Right renal pelvis (tissue), 4 donors: ENCODE data around the gene C11orf97. TPM values are rescaled to one million over a fixed set of nuclear protein-coding genes. Genes with fewer than 3 reads are reported as not detected.
"Not testable (repeated sequence)": the region's sequence is repeated elsewhere in the genome, so short reads cannot be mapped to it uniquely, and the experiment has no call there.

Experiments
- DNase-seq, 4 donors: peaks; one replicate each; pipeline ENCODE4 v3.0.0-alpha.2; 2013; ENCODE audit warnings: low read depth in 4 of 4, low spot score in 3 of 4, missing footprints in 1 of 4
- polyA plus RNA-seq, 4 donors: library from polyadenylated mRNA; unstranded; fragments of 120-200 nt; gene quantifications; one replicate each; pipeline ENCODE4 v1.2.1, GENCODE V29; 2013; ENCODE audit not compliant: insufficient read length in 4 of 4

Gene C11orf97
- polyA plus RNA-seq, 4 donors, result 0.16 to 0.25 TPM; not detected in 2

- DNase-seq, result not testable (repeated sequence)
Observed at GRCh38 chr11:94555752-94556329, 43.6 kb downstream of the C11orf97 start.

GRCh38 chr11:94557421-94557820, 45.2 kb downstream of the C11orf97 start:
- DNase-seq, result no peak

- DNase-seq, result no peak
Observed at GRCh38 chr11:94557992-94558391, 45.7 kb downstream of the C11orf97 start.

GRCh38 chr11:94558468-94558867, 46.2 kb downstream of the C11orf97 start:
- no peak for DNase-seq

- no peak for DNase-seq
Observed at GRCh38 chr11:94558932-94559331, 46.7 kb downstream of the C11orf97 start.

GRCh38 chr11:94559361-94559760, 47.1 kb downstream of the C11orf97 start:
- no peak for DNase-seq

- no peak for DNase-seq
Observed at GRCh38 chr11:94560834-94561233, 48.6 kb downstream of the C11orf97 start.

- no peak for DNase-seq
Observed at GRCh38 chr11:94563176-94563847, 51.1 kb downstream of the C11orf97 start.

- no peak for DNase-seq
Observed at GRCh38 chr11:94563848-94564467, 51.7 kb downstream of the C11orf97 start.

GRCh38 chr11:94567181-94567670, 55.0 kb downstream of the C11orf97 start, which contains the start of gene PIWIL4:
Gene PIWIL4, plus strand, starts transcription at chr11:94567368. Its CDS starts 151 bp downstream, at chr11:94567519.
- DNase-seq, result no peak

GRCh38 chr11:94568200-94568599, 55.9 kb downstream of the C11orf97 start:
- DNase-seq, result no peak

GRCh38 chr11:94568717-94569116, 56.5 kb downstream of the C11orf97 start:
- DNase-seq, result no peak

GRCh38 chr11:94572975-94573374, 60.7 kb downstream of the C11orf97 start:
- DNase-seq, result not testable (repeated sequence)

GRCh38 chr11:94574193-94574961, 62.1 kb downstream of the C11orf97 start:
- no peak for DNase-seq

GRCh38 chr11:94576306-94576705, 64.0 kb downstream of the C11orf97 start:
- DNase-seq, result no peak

- DNase-seq, result no peak
Observed at GRCh38 chr11:94577841-94578240, 65.6 kb downstream of the C11orf97 start.

Other genes with a start within 250 kb of the C11orf97 start
- gene IZUMO1R, start 207.9 kb upstream of the C11orf97 start, polyA plus RNA-seq, result under 1 TPM in 2 of 4 donors, not detected in 2; 0.09 to 0.19 TPM
- under 1 TPM; 0.50 to 0.84 (median 0.63) TPM for gene GPR83, start 111.0 kb upstream of the C11orf97 start, polyA plus RNA-seq
- gene MRE11, start 18.6 kb upstream of the C11orf97 start, polyA plus RNA-seq, result 10 to 100 TPM; 22.4 to 30.0 (median 27.6) TPM
- gene ANKRD49, start 18.5 kb upstream of the C11orf97 start, polyA plus RNA-seq, result 10 to 100 TPM; 23.3 to 34.5 (median 29.3) TPM
- gene FUT4, start 31.5 kb downstream of the C11orf97 start, polyA plus RNA-seq, result 1 to 10 TPM; 6.0 to 6.8 (median 6.1) TPM
- 1 to 10 TPM; 3.2 to 4.2 (median 3.5) TPM for gene PIWIL4, start 54.9 kb downstream of the C11orf97 start, polyA plus RNA-seq